HepG2 (cell line): ENCODE results near the gene PDGFRB. TPM values are rescaled to one million over a fixed set of nuclear protein-coding genes. Genes with fewer than 3 reads are reported as not detected.

Experiments
- ATAC-seq: fragments of 200-7000 bp; cut with Tn5 transposase; 3 replicates; pipeline ENCODE4 v1.9.1; 2020; ENCODE audit warnings: mild to moderate bottlenecking, moderate library complexity
- BruUV-seq: library from RNA; stranded (reverse); fragments of 400-500 nt; replicated peaks from 2 replicates; lab custom pipeline; 2021; lab: Mats Ljungman, UMichigan
- CTCF ChIA-PET: fragments of 300-600 bp; formaldehyde crosslinking; extraction: SDS; loops from one replicate; lab custom pipeline; 2021; ENCODE audit warnings: low total read pairs, inconsistent platforms, low intra/inter-chr PET ratio; lab: Yijun Ruan, JAX
- POLR2A ChIA-PET: fragments of 350-600 bp; sonication (Branson Sonifier 250); formaldehyde crosslinking; loops from one replicate; lab custom pipeline; 2020; ENCODE audit warnings: antibody characterized with exemption, inconsistent platforms; lab: Yijun Ruan, JAX
- DNase-seq: peaks from one replicate; pipeline ENCODE4 v3.0.0-alpha.2; 2015; ENCODE audit warnings: low spot score
- FAIRE-seq: peaks from 3 replicates; lab custom pipeline; 2011; peaks lifted over from hg19 to GRCh38; lab: Jason Lieb, UNC
- H2AFZ ChIP-seq: one replicate; pipeline ENCODE4 v1.6.1; 2011; ENCODE audit warnings: low read length, inconsistent platforms
- H3K27ac ChIP-seq: fragments of 300-600 bp; 3 replicates; pipeline ENCODE4 v1.8.0; 2011; ENCODE audit warnings: mixed run types, mild to moderate bottlenecking, mixed read lengths, low read length, inconsistent platforms; ENCODE audit not compliant: insufficient read depth; ENCODE audit errors: extremely low read length
- H3K27me3 ChIP-seq, 2 experiments: fragments of 200-600 bp in 1 of 2; 2 replicates in 1 of 2; 3 replicates in 1 of 2; pipeline versions ENCODE4 v1.6.0 to v1.8.0; 2011; ENCODE audit warnings: low read length in 2 of 2, mild to moderate bottlenecking in 2 of 2, moderate library complexity in 2 of 2, inconsistent platforms in 1 of 2; ENCODE audit not compliant: insufficient read depth in 2 of 2, control insufficient read depth in 1 of 2
- H3K36me3 ChIP-seq, 2 experiments: fragments of 200-600 bp in 1 of 2; replicated peaks in 1 of 2; 2 replicates in 1 of 2; 3 replicates in 1 of 2; pipeline versions ENCODE4 v1.5.1 to v1.8.0; 2011; ENCODE audit warnings: low read length in 2 of 2, inconsistent platforms in 1 of 2; ENCODE audit not compliant: insufficient read depth in 2 of 2, control insufficient read depth in 1 of 2
- H3K4me1 ChIP-seq: 2 replicates; pipeline ENCODE4 v1.5.1; 2012; ENCODE audit warnings: low read length, inconsistent platforms; ENCODE audit not compliant: insufficient read depth
- H3K4me2 ChIP-seq: 2 replicates; pipeline ENCODE4 v1.6.0; 2011; ENCODE audit warnings: low read depth, low read length, inconsistent platforms
- H3K4me3 ChIP-seq, 3 experiments: fragments of 200-600 bp in 1 of 3; sonication (generic), shearing (Covaris generic) in 1 of 3; replicated peaks in 1 of 3; 2 replicates each; pipeline ENCODE4 v1.5.1; 2011 to 2016; ENCODE audit warnings: low read length in 3 of 3, inconsistent platforms in 2 of 3, low read depth in 2 of 3, mild to moderate bottlenecking in 2 of 3, control low read depth in 1 of 3, mixed read lengths in 1 of 3; ENCODE audit not compliant: insufficient read depth in 1 of 3
- H3K79me2 ChIP-seq: one replicate; pipeline ENCODE4 v1.6.1; 2011; ENCODE audit warnings: low read length, inconsistent platforms; ENCODE audit not compliant: insufficient read depth
- H3K9ac ChIP-seq: 2 replicates; pipeline ENCODE4 v1.6.0; 2011; ENCODE audit warnings: mild to moderate bottlenecking, low read depth, low read length, inconsistent platforms; ENCODE audit not compliant: insufficient read depth
- H3K9me3 ChIP-seq: 2 replicates; pipeline ENCODE4 v1.5.1; 2012; ENCODE audit warnings: mild to moderate bottlenecking, low read length
- H4K20me1 ChIP-seq: 2 replicates; pipeline ENCODE4 v1.6.0; 2011; ENCODE audit warnings: inconsistent platforms, mild to moderate bottlenecking, low read length, moderate library complexity; ENCODE audit not compliant: insufficient read depth
- ADNP ChIP-seq: sonication (generic); formaldehyde crosslinking; IDR thresholded peaks from 2 replicates; pipeline ENCODE4 v1.4.0; 2020; ENCODE audit warnings: missing genetic modification reagents
- AGO2 ChIP-seq: fragments of 200-400 bp; formaldehyde crosslinking; optimal IDR thresholded peaks from 2 replicates; pipeline ENCODE3; 2017; ENCODE audit warnings: mild to moderate bottlenecking, low read depth, low read length, moderate library complexity
- CHD4 ChIP-seq: fragments of 200-600 bp; sonication (generic); IDR thresholded peaks from 2 replicates; pipeline ENCODE4 v1.7.0; 2017; ENCODE audit warnings: mild to moderate bottlenecking, low read length, borderline replicate concordance
- HNRNPL ChIP-seq: fragments of 200-400 bp; formaldehyde crosslinking; IDR thresholded peaks from 2 replicates; pipeline ENCODE4 v1.6.1; 2017; ENCODE audit warnings: mild to moderate bottlenecking, low read depth, low read length
- ISX ChIP-seq: sonication (generic); formaldehyde crosslinking; conservative IDR thresholded peaks from 2 replicates; pipeline ENCODE4 v1.5.0; 2020; ENCODE audit warnings: missing genetic modification reagents
- KDM1A ChIP-seq: IDR thresholded peaks from 2 replicates; pipeline ENCODE4 v1.6.1; 2016; ENCODE audit warnings: missing compliant biosample characterization
- RBAK ChIP-seq: sonication (generic); formaldehyde crosslinking; IDR thresholded peaks from 2 replicates; pipeline ENCODE4 v1.5.1; 2020; ENCODE audit warnings: mild to moderate bottlenecking, missing genetic modification reagents
- REXO4 ChIP-seq: sonication (generic); formaldehyde crosslinking; IDR thresholded peaks from 2 replicates; pipeline ENCODE4 v1.8.0; 2022; ENCODE audit warnings: missing genetic modification reagents, mild to moderate bottlenecking, borderline replicate concordance
- XBP1 ChIP-seq: sonication (generic); formaldehyde crosslinking; IDR thresholded peaks from 2 replicates; pipeline ENCODE4 v1.5.0; 2020; ENCODE audit warnings: missing genetic modification reagents
- ZMYM3 ChIP-seq: sonication (generic); formaldehyde crosslinking; IDR thresholded peaks from 2 replicates; pipeline ENCODE4 v1.5.1; 2020; ENCODE audit warnings: mild to moderate bottlenecking, missing genetic modification reagents
- ZNF629 ChIP-seq: sonication (generic); formaldehyde crosslinking; conservative IDR thresholded peaks from 2 replicates; pipeline ENCODE4 v1.5.0; 2020; ENCODE audit warnings: missing genetic modification reagents
- WGBS: methylation state at CpG from one replicate; pipeline ENCODE4 v1.1.6; 2017; ENCODE audit warnings: low lambda C conversion rate; 5-methylcytosine and 5-hydroxymethylcytosine counted together
- in situ Hi-C: cut with HindIII; loops from 2 replicates; pipeline ENCODE4 v1.10.0; 2017; ENCODE audit warnings: low pct_unique_long_range_greater_than_20kb; ENCODE audit not compliant: extremely low pct_ligation_motif_present
- intact Hi-C: fragments of 100-400 bp; cut with micrococcal nuclease; formaldehyde crosslinking; loops from one replicate; pipeline ENCODE4 v1.10.0; 2022; ENCODE audit not compliant: unreplicated experiment
- polyA plus RNA-seq, 8 experiments: library from polyadenylated mRNA; depleted of rRNA in 3 of 8; stranded (reverse) in 7 of 8; unstranded in 1 of 8; fragments of >200 nt; fragmentation: Illumina TruSeq in 4 of 8; extraction: Trizol in 4 of 8; gene quantifications; 2 replicates each; pipeline versions ENCODE4 v1.2.1 to v1.2.3, GENCODE V29; 2011 to 2016; ENCODE audit warnings: low read depth in 4 of 8, missing spikeins in 1 of 8, mixed read lengths in 1 of 8; ENCODE audit not compliant: insufficient read depth in 1 of 8
- total RNA-seq, 5 experiments: library from RNA; depleted of rRNA; stranded (reverse); fragments of >200 nt; fragmentation: Illumina TruSeq; extraction: Trizol; gene quantifications; 2 replicates each; pipeline ENCODE4 v1.2.3, GENCODE V29; 2016; ENCODE audit warnings: low read depth in 1 of 5
- TF ChIP-seq, protein P1 (sequence below): sonication (generic); formaldehyde crosslinking; IDR thresholded peaks from 2 replicates; pipeline ENCODE4 v1.4.0; 2020; ENCODE audit warnings: mild to moderate bottlenecking, missing genetic modification reagents
- TF ChIP-seq, protein P2 (sequence below), 2 experiments: sonication (generic) in 1 of 2; formaldehyde crosslinking in 1 of 2; IDR thresholded peaks; 2 replicates each; pipeline versions ENCODE4 v1.4.0 to v1.6.1; 2016 to 2020; ENCODE audit warnings: borderline replicate concordance in 1 of 2, low read depth in 1 of 2, mild to moderate bottlenecking in 1 of 2, missing genetic modification reagents in 1 of 2

PDGFRB gene
- total and polyA plus RNA-seq, 2 of the 13 experiments (the other 11 are each of a cell fraction or from before 2014, with no cell fraction given), result 4.0 to 21.0 TPM

DNA sequence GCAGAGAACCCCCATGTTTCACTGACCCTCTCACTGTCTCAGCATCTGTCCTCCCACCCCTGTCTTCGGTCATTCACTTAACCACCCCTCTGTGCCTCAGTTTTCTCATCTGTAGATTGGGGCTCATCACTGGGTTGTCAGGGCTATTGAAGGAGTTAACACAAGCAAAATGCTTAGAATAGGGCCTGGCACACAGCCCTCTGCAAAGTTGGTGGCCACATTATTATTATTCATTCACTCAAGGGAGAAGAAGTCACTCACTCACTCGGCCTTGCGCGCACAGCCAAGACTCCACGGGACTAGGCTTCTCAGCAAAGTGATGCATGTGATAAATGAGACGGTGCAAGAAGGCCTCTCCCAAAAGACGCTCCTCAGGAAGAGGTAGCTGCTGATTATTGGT is 8.0 kb downstream of the PDGFRB start:
- Histone ChIP-seq H3K9me3 (no peaks in the 10 kb centered on the region), H3K4me3 (no peak overlapping the region), H2AFZ (no peak overlapping the region), H3K27ac (no peak overlapping the region), H3K27me3 (peaks cover 0 to 10% of the 10 kb centered on the region in 2 experiments; a peak in 3 of 5 replicates), H3K79me2 (no peaks in the 10 kb centered on the region), H3K9ac (no peak overlapping the region), H3K36me3 (no peaks in the 10 kb centered on the region), H3K4me1 (peaks cover 64% of the 10 kb centered on the region), H3K4me2 (no peak overlapping the region)
- ChIA-PET POLR2A (no interaction called here), CTCF (no interaction called here)
- no peak for DNase-seq
- in situ Hi-C loops, result no loop called here
- intact Hi-C loops, result loop anchor here (10.0 kb wide), 1 partner anchor 277 kb away; no protein-coding TSS in a partner anchor
- WGBS, result 61% methylated on average over 7 of the region's 7 CpGs
- no peak for FAIRE-seq
- no TSS peak for BruUV-seq
- no peak for ATAC-seq
- TF ChIP-seq ADNP (CRISPR knock-in tag) (0 out of 2 replicates have a peak, but pooled peaks have one; percentile 17), CHD4 (0 out of 2 replicates have a peak, but pooled peaks have one; percentile 44), ZNF629 (CRISPR knock-in tag) (peak; percentile 94), KDM1A (CRISPR knock-in tag) (peak; percentile 33; the same call in 1 of the 2 replicates), ZMYM3 (CRISPR knock-in tag) (0 out of 2 replicates have a peak, but pooled peaks have one; percentile 42)
- TF ChIP-seq, protein P1, sequence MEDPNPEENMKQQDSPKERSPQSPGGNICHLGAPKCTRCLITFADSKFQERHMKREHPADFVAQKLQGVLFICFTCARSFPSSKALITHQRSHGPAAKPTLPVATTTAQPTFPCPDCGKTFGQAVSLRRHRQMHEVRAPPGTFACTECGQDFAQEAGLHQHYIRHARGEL (CRISPR knock-in tag), result no peak
- TF ChIP-seq, all 625 proteins: peak for 5
- H4K20me1 ChIP-seq, result no peaks in the 10 kb centered on the region

DNA sequence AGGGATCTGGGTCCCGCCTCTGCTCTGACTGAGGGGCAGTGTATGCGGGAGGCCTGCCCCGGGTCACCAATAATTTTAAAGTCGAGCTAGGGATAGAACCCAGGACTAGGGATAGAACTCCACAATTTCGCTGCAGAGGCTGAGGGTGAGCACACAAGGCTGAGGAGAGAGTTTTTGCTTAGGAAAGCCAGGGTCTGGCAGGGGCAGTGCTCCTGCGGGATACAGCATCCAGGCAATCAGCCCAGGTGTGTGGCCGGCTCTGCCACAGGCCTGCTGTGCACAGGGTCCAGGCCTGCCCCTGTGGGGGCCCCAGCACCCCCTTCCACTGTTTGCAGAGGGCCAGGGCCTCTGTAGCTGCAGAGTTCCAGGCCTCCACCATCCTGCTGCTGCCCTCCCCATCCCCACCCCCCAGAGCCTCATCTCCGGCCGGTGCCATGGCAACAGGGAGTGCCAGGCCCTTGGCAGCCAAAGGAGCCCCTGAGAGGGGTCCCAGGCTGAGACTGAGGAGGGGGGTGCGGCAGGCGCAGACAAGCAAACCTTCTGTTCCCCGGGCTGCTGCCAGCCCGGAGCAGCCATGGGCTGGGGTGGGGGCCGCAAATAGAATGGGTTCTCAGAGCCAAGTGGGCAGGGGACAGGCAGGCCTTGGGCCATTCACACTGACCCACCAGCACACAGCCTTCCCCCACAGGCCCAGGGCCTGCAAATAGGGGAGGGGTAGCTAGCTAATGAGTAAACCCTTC is 8.6 kb downstream of the PDGFRB start:
- CTCF ChIA-PET, result no interaction called here
- no peak for FAIRE-seq
- peak; percentile 82 for TF ChIP-seq HNRNPL
- no peak for TF ChIP-seq RBAK
- TF ChIP-seq REXO4 (CRISPR knock-in tag), result no peak
- no peak for TF ChIP-seq ISX
- TF ChIP-seq, protein P2, sequence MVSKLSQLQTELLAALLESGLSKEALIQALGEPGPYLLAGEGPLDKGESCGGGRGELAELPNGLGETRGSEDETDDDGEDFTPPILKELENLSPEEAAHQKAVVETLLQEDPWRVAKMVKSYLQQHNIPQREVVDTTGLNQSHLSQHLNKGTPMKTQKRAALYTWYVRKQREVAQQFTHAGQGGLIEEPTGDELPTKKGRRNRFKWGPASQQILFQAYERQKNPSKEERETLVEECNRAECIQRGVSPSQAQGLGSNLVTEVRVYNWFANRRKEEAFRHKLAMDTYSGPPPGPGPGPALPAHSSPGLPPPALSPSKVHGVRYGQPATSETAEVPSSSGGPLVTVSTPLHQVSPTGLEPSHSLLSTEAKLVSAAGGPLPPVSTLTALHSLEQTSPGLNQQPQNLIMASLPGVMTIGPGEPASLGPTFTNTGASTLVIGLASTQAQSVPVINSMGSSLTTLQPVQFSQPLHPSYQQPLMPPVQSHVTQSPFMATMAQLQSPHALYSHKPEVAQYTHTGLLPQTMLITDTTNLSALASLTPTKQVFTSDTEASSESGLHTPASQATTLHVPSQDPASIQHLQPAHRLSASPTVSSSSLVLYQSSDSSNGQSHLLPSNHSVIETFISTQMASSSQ (IDR thresholded peaks at IDR 0.05; ENCODE audit: low read depth), result no peak
- TF ChIP-seq, protein P2 (CRISPR knock-in tag; IDR thresholded peaks at IDR 0.05; ENCODE audit: borderline replicate concordance), result no peak
- TF ChIP-seq AGO2, result peak; percentile 53
- no peak for TF ChIP-seq XBP1

More for the DNA sequence above, 8.6 kb downstream of the PDGFRB start:
- H3K27ac ChIP-seq, result no peak overlapping the region
- in situ Hi-C loops, result no loop called here
- H3K36me3 ChIP-seq, result no peaks in the 10 kb centered on the region
- peaks cover 65% of the 10 kb centered on the region for H3K4me1 ChIP-seq
- intact Hi-C loops, result loop anchor here (10.0 kb wide), 1 partner anchor 278 kb away; no protein-coding TSS in a partner anchor
- no peak overlapping the region for H3K9ac ChIP-seq
- H3K4me2 ChIP-seq, result peak overlapping the region; percentile 9
- BruUV-seq, result no TSS peak
- peak overlapping the region in 1 of 3 experiments; percentile 31; a peak in 2 of 6 replicates for H3K4me3 ChIP-seq
- ATAC-seq (peak; percentile 11), DNase-seq (no peak)
- H3K9me3 ChIP-seq, result no peaks in the 10 kb centered on the region
- H3K79me2 ChIP-seq, result no peaks in the 10 kb centered on the region
- no peak overlapping the region for H2AFZ ChIP-seq
- H3K27me3 ChIP-seq, result peaks cover 0 to 4% of the 10 kb centered on the region in 2 experiments; a peak in 1 of 5 replicates
- POLR2A ChIA-PET, result no interaction called here
- H4K20me1 ChIP-seq, result no peaks in the 10 kb centered on the region
- 36% methylated on average over 5 of the region's 14 CpGs for WGBS
